ENCODE measurements around the gene STARD8.

DNA sequence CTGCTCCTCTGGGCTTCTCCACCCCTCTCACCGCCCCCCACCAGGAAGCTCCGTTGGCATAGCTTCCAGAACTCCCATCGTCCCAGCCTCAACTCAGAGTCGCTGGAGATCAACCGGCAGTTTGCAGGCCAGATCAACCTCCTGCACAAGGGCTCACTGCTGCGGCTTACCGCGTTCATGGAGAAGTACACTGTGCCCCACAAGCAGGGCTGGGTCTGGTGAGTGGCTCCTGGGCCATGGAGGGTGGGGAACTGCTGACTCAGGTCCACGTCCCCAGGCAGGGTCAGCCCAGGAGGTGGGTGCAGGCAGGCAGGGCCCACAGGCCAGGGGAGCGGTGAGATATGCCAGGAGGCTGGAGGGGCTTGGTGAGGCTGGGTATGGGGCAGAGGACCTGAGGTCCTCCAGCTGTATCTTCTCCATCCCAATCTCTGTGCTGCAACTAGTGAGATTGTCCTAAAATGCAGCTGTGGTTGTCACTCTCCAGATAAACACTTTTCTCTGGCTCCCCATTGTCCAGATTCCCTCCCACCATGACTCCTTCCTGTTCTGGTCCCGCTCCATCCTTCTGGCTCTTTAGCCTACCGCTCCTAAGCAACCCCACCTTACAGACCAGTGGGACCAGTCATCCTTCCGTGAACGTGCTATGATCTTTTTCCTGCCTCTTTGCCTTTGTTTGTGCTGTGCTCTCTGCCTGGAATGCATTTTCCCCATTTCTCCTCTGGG, 71.9 kb downstream of the STARD8 start:
- TF ChIP-seq, protein P1, sequence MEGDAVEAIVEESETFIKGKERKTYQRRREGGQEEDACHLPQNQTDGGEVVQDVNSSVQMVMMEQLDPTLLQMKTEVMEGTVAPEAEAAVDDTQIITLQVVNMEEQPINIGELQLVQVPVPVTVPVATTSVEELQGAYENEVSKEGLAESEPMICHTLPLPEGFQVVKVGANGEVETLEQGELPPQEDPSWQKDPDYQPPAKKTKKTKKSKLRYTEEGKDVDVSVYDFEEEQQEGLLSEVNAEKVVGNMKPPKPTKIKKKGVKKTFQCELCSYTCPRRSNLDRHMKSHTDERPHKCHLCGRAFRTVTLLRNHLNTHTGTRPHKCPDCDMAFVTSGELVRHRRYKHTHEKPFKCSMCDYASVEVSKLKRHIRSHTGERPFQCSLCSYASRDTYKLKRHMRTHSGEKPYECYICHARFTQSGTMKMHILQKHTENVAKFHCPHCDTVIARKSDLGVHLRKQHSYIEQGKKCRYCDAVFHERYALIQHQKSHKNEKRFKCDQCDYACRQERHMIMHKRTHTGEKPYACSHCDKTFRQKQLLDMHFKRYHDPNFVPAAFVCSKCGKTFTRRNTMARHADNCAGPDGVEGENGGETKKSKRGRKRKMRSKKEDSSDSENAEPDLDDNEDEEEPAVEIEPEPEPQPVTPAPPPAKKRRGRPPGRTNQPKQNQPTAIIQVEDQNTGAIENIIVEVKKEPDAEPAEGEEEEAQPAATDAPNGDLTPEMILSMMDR (IDR thresholded peaks at IDR 0.05) = no peak
- TF ChIP-seq POLR2AphosphoS5 (IDR thresholded peaks at IDR 0.05; ENCODE audit: insufficient read depth in 1 of 2, low read depth in 1 of 2) = no peak

Measured in vagina (tissue), 2 donors.